NCI-H524 (cell line): Measurements from ENCODE around the gene ASF1B.

Experiments
- DNase-seq, 2 experiments: peaks; one replicate each; lab custom pipeline; 2025; lab: John Stamatoyannopoulos, UW

The ASF1B gene

DNA sequence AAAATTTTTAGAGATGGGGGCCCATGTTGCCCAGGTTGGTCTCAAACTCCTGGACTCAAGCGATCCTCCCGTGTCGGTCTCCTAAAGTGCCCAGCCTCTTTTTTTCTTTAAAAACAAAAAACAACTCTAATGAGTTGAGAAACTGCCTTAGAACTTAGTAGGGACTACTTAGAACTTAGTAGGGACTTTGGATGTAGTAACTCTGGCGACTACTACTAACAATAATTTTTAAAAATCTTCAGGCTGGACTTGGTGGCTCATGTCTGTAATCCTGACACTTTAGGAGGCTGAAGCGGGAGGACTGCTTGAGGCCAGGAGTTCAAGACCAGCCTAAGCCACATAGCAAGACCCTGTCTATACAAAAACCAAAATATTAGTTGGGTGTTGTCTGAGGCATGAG, 50.3 kb downstream of the ASF1B start:
- DNase-seq, result no peak

DNA sequence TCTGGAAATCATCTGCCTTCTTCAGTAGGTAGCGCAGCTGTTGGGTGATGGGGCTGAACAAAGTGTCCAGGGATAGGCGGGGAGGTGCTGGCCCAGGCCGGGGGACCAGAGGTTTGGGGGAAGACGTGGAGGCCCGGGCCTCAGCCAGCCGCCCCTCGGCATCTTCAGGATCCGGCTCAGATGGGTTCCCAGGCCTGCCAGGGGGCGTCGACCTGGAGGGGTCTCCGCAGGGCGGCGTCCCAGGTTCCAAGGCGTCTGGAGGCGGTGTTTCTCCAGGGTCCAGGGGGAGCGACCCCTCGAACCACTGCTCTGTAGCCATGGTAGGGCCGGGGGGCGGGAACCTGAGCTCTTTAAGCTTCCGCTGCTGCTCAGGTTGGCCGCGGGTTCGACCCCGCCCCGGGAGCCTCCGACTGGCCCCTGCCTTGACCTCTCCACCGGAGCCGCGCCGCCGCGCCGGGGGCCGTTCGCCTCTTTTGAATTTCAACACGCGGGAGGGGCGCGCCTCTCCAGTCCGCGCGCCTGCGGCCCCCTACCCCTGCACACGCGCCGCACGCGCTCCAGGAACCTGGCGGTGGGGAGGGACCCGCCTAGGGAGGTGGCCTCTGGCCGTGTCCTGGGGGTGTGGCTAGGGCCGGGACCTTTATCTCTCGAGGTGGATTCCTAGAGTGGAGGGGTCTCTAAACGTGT, 50.9 kb downstream of the ASF1B start, which contains the start of gene C19orf67:
TSS of gene C19orf67 (minus strand) at position 475 of the 687 bp plus-strand sequence. CDS start at position 319, 156 bp downstream.
- no peak for DNase-seq

- no peak for DNase-seq
Observed at GRCh38 chr19:14082675-14082960, 53.8 kb downstream of the ASF1B start.

DNA sequence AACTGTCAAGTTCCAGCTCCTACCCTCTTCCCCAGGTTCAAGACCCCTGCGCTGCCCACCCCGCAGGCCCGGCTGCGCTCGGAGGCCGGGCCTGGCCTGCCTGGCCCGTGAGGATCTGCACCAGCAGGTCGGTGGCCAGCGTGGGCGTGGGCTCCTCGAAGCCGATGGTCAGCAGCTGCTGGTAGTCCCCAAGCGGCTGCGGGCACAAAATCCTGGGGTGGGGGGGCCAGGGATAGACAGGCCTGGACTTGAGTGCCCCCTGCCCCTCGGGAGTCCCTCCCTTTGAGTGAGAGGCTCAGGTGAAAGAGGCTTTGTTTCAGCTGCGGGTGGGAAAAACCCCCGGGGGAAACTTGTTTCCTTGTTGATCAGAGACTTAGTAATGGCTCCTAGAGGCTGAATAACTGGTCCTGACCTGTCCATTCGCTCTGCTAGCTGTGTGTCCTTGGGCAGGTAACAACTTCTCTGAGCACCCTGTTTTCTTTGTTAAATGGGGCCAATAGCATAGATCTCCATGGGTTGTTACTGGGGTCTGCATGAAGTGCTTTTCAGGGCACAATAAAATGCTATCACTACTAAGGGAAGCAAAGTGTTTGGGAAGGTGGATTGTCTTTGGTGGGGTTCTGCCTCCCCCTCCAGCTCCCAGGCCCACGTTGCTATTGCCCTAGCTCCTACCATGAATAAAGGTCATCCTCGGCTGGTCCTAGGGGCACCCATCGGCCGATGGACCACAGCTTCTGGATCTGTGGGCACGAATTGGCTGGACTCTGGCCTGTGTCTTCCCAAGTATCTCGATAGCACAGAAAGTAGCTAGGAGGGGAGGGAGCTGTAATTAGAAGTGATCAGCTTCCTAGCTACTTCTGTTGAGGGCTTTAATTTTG, 54.4 kb downstream of the ASF1B start:
- DNase-seq, result no peak

GRCh38 chr19:14080887-14081796, 55.2 kb downstream of the ASF1B start:
- peak; percentile 99 to 100 for DNase-seq

DNA sequence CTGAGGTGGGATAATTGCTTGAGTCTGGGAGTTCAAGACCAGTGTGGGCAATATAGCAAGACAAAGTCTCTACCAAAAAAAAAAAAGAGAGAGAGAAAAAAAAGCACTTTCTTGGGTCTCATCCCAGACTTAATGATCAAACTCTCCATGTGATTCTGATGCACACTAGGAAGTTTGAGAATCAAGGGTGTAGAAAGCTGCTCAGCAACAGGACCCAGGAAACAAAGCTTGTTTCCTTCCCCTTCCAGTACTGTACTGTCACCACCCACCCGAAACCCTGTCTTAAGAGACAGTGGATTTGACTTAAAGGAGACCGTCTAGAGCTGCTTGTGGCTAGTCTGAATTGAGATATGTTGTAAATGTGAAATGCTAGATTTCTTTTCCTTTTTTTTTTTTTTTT, 58.0 kb downstream of the ASF1B start:
- DNase-seq, result no peak

DNA sequence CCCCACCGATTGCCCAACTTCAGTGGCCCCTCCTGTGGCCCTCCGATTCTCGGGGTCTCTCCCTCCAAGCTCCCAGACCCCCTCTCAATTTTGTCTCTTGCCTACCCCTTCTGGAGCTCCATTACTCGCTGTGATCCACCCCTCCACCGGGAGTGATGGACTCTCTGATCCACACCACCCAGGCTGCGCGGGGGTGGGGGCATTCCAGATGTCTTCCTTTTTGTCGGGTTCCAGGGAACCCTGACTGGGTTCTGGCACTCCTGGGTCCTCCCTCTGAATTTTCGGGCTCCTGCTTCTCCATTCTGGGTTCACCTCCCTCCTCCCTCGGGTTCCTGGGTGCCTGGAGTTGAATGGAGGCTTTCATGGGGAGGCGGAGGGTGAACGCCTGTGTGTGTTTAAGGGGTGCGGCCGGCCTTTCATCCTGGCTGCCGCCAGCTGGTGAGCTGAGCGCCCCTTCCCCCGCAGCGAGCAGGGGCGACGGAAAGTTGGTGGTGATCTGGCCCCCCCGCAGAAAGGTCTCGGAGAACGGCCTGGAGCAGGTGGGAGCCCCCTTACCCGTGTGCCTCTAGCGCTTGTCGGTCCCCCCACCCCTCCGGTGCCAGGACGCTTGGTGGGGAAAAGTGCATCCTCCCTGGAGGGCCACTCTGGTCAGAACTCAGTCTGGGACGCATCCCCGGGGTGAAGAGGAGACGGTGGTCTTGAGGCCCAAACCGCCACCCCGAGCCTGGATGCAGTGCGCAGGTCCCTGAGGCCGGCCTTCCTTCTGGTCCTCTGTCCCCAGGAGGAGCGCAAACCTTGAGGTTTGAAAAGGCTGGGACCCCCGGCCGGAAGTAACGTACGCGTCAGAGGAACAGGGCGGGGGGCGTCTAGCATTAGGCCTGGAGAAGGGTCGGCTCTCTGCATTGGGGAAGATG, 62.2 kb downstream of the ASF1B start:
- DNase-seq, result peak; percentile 32 to 61

DNA sequence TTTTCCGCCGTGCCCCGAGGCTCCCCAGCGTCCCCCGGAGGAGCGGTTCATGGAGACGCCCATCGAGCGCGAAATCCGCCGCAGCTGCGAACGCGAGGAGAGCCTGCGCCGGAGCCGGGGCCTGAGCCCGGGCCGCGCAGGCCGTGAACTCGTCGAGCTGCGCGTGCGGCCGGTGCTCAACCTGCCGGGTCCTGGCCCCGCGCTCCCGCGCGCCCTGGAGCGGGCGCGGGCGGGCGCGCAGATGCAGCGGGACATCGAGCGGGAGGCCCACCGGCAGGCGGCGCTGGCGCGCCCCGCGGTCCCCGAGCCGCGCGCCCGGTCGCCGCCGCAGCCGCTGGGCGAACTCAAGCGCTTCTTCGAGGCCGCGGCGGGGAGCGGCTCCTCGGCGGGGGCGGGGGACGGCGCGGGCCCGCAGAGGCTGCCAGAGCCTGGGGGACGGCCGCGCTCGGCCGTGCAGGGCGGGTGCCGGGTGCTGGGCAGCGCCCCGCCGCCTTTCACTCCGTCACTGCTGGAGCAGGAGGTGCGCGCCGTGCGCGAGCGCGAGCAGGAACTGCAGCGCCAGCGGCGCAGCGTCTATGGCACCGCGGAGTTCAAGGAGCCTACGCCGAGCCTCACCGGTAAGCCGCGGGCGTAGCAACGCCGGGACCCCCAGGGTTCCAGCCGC, 63.0 kb downstream of the ASF1B start:
- DNase-seq, result peak; percentile 60 to 77

- peak in 1 of 2 experiments; percentile 52 for DNase-seq
Observed at GRCh38 chr19:14072535-14073260, 63.7 kb downstream of the ASF1B start, which contains the start of gene MISP3. Gene MISP3 (plus strand): TSS chr19:14072786. CDS start chr19:14073310, 524 bp downstream.

GRCh38 chr19:14070268-14071050, 65.9 kb downstream of the ASF1B start:
- DNase-seq, result no peak
